ENCODE results near the gene FOXN4.

- TF ChIP-seq, protein P1, sequence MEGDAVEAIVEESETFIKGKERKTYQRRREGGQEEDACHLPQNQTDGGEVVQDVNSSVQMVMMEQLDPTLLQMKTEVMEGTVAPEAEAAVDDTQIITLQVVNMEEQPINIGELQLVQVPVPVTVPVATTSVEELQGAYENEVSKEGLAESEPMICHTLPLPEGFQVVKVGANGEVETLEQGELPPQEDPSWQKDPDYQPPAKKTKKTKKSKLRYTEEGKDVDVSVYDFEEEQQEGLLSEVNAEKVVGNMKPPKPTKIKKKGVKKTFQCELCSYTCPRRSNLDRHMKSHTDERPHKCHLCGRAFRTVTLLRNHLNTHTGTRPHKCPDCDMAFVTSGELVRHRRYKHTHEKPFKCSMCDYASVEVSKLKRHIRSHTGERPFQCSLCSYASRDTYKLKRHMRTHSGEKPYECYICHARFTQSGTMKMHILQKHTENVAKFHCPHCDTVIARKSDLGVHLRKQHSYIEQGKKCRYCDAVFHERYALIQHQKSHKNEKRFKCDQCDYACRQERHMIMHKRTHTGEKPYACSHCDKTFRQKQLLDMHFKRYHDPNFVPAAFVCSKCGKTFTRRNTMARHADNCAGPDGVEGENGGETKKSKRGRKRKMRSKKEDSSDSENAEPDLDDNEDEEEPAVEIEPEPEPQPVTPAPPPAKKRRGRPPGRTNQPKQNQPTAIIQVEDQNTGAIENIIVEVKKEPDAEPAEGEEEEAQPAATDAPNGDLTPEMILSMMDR (IDR thresholded peaks at IDR 0.05 in 4 of 5, conservative IDR thresholded peaks at IDR 0.05 in 1 of 5), result no peak
- TF ChIP-seq POLR2A (IDR thresholded peaks at IDR 0.05), result no peak
Measured at GRCh38 chr12:109258607-109259544, 50.2 kb downstream of the FOXN4 start.

Data from gastrocnemius medialis (tissue), 4 donors.